SK-N-SH treated with all-trans-retinoic acid at 6 μM for 48 hours (cell line): ENCODE data around the gene RASAL2.

Source experiments
- ATAC-seq: fragments of 200-7000 bp; cut with Tn5 transposase; 3 replicates; pipeline ENCODE4 v1.9.1; 2020; ENCODE audit warnings: mild to moderate bottlenecking, moderate library complexity
- ARNTL ChIP-seq: fragments of 450-650 bp; formaldehyde crosslinking; IDR thresholded peaks from 2 replicates; pipeline ENCODE4 v1.5.0; 2020; ENCODE audit warnings: low read depth, mild to moderate bottlenecking, moderate library complexity, borderline replicate concordance
- BACH2 ChIP-seq: fragments of 250-450 bp; sonication (Bioruptor Pico); IDR thresholded peaks from 2 replicates; pipeline ENCODE4 v1.9.0; 2021; ENCODE audit warnings: mild to moderate bottlenecking, borderline replicate concordance
- CREB5 ChIP-seq: fragments of 250-450 bp; sonication (Bioruptor Pico); IDR thresholded peaks from 2 replicates; pipeline ENCODE4 v1.5.1; 2020; ENCODE audit warnings: low read depth, mild to moderate bottlenecking, moderate library complexity
- CSDC2 ChIP-seq: fragments of 250-450 bp; sonication (Bioruptor Pico); IDR thresholded peaks from 2 replicates; pipeline ENCODE4 v1.5.0; 2020; ENCODE audit warnings: mild to moderate bottlenecking, moderate library complexity
- CSRNP3 ChIP-seq: fragments of 250-450 bp; sonication (Bioruptor Pico); IDR thresholded peaks from 2 replicates; pipeline ENCODE4 v1.5.1; 2021; ENCODE audit warnings: mild to moderate bottlenecking, moderate library complexity
- ESRRG ChIP-seq: fragments of 250-450 bp; sonication (Bioruptor Pico); IDR thresholded peaks from 2 replicates; pipeline ENCODE4 v1.6.1; 2021; ENCODE audit warnings: mild to moderate bottlenecking
- GLIS3 ChIP-seq: fragments of 250-450 bp; sonication (Bioruptor Pico); IDR thresholded peaks from 2 replicates; pipeline ENCODE4 v1.5.0; 2020; ENCODE audit warnings: mild to moderate bottlenecking, moderate library complexity
- ISL1 ChIP-seq: fragments of 250-450 bp; sonication (Bioruptor Pico); IDR thresholded peaks from 2 replicates; pipeline ENCODE4 v2.1.2; 2022; ENCODE audit warnings: mild to moderate bottlenecking, moderate library complexity
- OSR1 ChIP-seq: fragments of 250-450 bp; sonication (Bioruptor Pico); IDR thresholded peaks from 2 replicates; pipeline ENCODE4 v1.8.0; 2022; ENCODE audit warnings: moderate library complexity, mild to moderate bottlenecking, inconsistent platforms
- PATZ1 ChIP-seq: fragments of 250-450 bp; sonication (Bioruptor Pico); IDR thresholded peaks from 2 replicates; pipeline ENCODE4 v1.8.0; 2020; ENCODE audit warnings: mild to moderate bottlenecking, moderate library complexity, borderline replicate concordance
- POU6F1 ChIP-seq: fragments of 250-450 bp; sonication (Bioruptor Pico); IDR thresholded peaks from 2 replicates; pipeline ENCODE4 v1.8.0; 2021; ENCODE audit warnings: low read depth, mild to moderate bottlenecking, moderate library complexity, borderline replicate concordance
- PPARA ChIP-seq: fragments of 250-450 bp; sonication (Bioruptor Pico); IDR thresholded peaks from 2 replicates; pipeline ENCODE4 v1.5.0; 2020; ENCODE audit warnings: mild to moderate bottlenecking, borderline replicate concordance
- RARB ChIP-seq: fragments of 250-450 bp; sonication (Bioruptor Pico); IDR thresholded peaks from 2 replicates; pipeline ENCODE4 v1.8.0; 2021; ENCODE audit warnings: mild to moderate bottlenecking, moderate library complexity
- SNAI2 ChIP-seq: fragments of 250-450 bp; sonication (Bioruptor Pico); IDR thresholded peaks from 2 replicates; pipeline ENCODE4 v1.5.0; 2020; ENCODE audit warnings: mild to moderate bottlenecking, moderate library complexity
- TCF4 ChIP-seq: fragments of 250-450 bp; sonication (Bioruptor Pico); IDR thresholded peaks from 2 replicates; pipeline ENCODE4 v1.8.0; 2021; ENCODE audit warnings: mild to moderate bottlenecking, moderate library complexity, borderline replicate concordance
- TOX ChIP-seq: fragments of 250-450 bp; sonication (Bioruptor Pico); IDR thresholded peaks from 2 replicates; pipeline ENCODE4 v1.8.0; 2021; ENCODE audit warnings: mild to moderate bottlenecking, moderate library complexity, borderline replicate concordance
- TSHZ2 ChIP-seq: fragments of 250-450 bp; sonication (Bioruptor Pico); IDR thresholded peaks from 2 replicates; pipeline ENCODE4 v1.5.0; 2020; ENCODE audit warnings: mild to moderate bottlenecking, moderate library complexity
- ZC3H10 ChIP-seq: fragments of 250-450 bp; sonication (Bioruptor Pico); IDR thresholded peaks from 2 replicates; pipeline ENCODE4 v1.5.1; 2021; ENCODE audit warnings: mild to moderate bottlenecking, moderate library complexity
- ZFP30 ChIP-seq: fragments of 450-650 bp; formaldehyde crosslinking; IDR thresholded peaks from 2 replicates; pipeline ENCODE4 v1.5.0; 2022; ENCODE audit warnings: mild to moderate bottlenecking, moderate library complexity
- ZNF565 ChIP-seq: fragments of 450-650 bp; formaldehyde crosslinking; conservative IDR thresholded peaks from 2 replicates; pipeline ENCODE4 v1.5.0; 2020; ENCODE audit warnings: low read depth, mild to moderate bottlenecking, moderate library complexity
- ZNF70 ChIP-seq: fragments of 450-650 bp; formaldehyde crosslinking; IDR thresholded peaks from 2 replicates; pipeline ENCODE4 v1.5.0; 2020; ENCODE audit warnings: mild to moderate bottlenecking, moderate library complexity
- ZNF8 ChIP-seq: fragments of 450-650 bp; formaldehyde crosslinking; IDR thresholded peaks from 2 replicates; pipeline ENCODE4 v1.5.0; 2020; ENCODE audit warnings: mild to moderate bottlenecking, moderate library complexity

The RASAL2 gene

GRCh38 chr1:178126261-178126660 lies 32.4 kb downstream of the RASAL2 start:
- no peak for ATAC-seq
- no peak for TF ChIP-seq CSDC2 (CRISPR knock-in tag)
- TF ChIP-seq TOX (CRISPR knock-in tag) = no peak
- TF ChIP-seq CREB5 (CRISPR knock-in tag) = no peak
- TF ChIP-seq RARB = no peak
- no peak for TF ChIP-seq PPARA (CRISPR knock-in tag)
- TF ChIP-seq ZNF8 (CRISPR knock-in tag) = no peak
- TF ChIP-seq GLIS3 (CRISPR knock-in tag) = no peak
- no peak for TF ChIP-seq ARNTL (CRISPR knock-in tag)
- TF ChIP-seq SNAI2 = no peak
- TF ChIP-seq OSR1 (CRISPR knock-in tag) = no peak
- TF ChIP-seq PATZ1 (CRISPR knock-in tag) = no peak
- no peak for TF ChIP-seq ZC3H10 (CRISPR knock-in tag)
- no peak for TF ChIP-seq ESRRG (CRISPR knock-in tag)
- no peak for TF ChIP-seq ISL1 (CRISPR knock-in tag)
- no peak for TF ChIP-seq CSRNP3 (CRISPR knock-in tag)
- TF ChIP-seq ZFP30 = no peak
- no peak for TF ChIP-seq TCF4
- no peak for TF ChIP-seq ZNF70 (CRISPR knock-in tag)
- TF ChIP-seq POU6F1 (CRISPR knock-in tag) = no peak

- ATAC-seq = peak; percentile 85
- TF ChIP-seq TOX (CRISPR knock-in tag) (no peak), OSR1 (CRISPR knock-in tag) (0 out of 2 replicates have a peak, but pooled peaks have one; percentile 9)
Measured at GRCh38 chr1:178126741-178127185, 32.9 kb downstream of the RASAL2 start.

GRCh38 chr1:178127482-178128191 lies 33.7 kb downstream of the RASAL2 start:
- ATAC-seq = peak; percentile 77
- TF ChIP-seq TOX (CRISPR knock-in tag) = no peak
- no peak for TF ChIP-seq CSRNP3 (CRISPR knock-in tag)
- no peak for TF ChIP-seq OSR1 (CRISPR knock-in tag)
- TF ChIP-seq SNAI2 = no peak
- TF ChIP-seq GLIS3 (CRISPR knock-in tag) = no peak
- no peak for TF ChIP-seq ESRRG (CRISPR knock-in tag)
- no peak for TF ChIP-seq ZNF565
- no peak for TF ChIP-seq BACH2
- TF ChIP-seq TSHZ2 (CRISPR knock-in tag) = no peak
- TF ChIP-seq PATZ1 (CRISPR knock-in tag) = no peak
- no peak for TF ChIP-seq TCF4
